GM18499 (cell line): ENCODE measurements around the gene GTF3C5.

ENCODE experiments used
- ATAC-seq: cut with Tn5 transposase; IDR thresholded peaks from one replicate; pipeline ENCODE4 v1.9.1; 2021; ENCODE audit warnings: moderate number of reproducible peaks; ENCODE audit not compliant: insufficient read depth, unreplicated experiment

GTF3C5 gene

DNA sequence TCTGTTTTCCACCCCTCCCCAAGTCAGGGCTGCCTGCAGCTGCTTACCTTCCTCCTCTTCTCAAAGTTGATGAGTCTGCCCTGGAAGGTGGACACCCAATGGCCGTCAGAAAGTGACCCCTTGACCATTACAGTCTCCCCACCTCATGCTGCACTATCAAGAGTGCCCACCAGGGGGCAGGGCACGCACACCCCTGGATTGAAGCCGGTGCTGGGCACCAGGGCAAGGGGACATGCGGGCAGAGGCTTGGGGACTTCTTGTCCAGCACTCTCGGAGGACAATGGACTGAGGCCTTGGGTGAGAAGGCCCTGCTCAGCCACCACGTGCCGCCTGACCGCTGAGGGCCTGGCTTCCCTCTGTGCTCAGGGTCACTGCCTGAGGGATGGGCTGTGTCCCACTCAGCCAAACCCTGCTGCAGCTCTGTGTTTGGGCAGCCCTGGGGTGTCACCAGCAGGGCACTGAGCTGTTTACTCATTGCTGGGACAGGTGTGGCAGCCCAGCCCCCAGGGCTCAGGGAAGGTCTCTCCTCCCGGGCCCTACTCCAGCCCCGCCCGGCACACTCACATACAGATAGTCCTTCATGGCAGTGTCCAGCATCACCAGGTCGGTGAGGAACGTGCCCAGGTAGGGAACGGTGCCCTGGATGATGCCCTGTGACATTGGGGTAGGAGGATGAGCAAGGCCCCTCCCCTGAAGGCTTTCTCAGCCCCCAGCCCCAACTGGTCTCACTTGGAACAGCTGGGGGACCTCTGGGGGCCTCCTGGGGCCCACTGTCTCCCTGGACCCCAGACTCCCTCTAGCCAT lies 72.6 kb downstream of the GTF3C5 start:
- no peak for ATAC-seq

GRCh38 chr9:133103987-133104505 lies 73.2 kb downstream of the GTF3C5 start:
- no peak for ATAC-seq

DNA sequence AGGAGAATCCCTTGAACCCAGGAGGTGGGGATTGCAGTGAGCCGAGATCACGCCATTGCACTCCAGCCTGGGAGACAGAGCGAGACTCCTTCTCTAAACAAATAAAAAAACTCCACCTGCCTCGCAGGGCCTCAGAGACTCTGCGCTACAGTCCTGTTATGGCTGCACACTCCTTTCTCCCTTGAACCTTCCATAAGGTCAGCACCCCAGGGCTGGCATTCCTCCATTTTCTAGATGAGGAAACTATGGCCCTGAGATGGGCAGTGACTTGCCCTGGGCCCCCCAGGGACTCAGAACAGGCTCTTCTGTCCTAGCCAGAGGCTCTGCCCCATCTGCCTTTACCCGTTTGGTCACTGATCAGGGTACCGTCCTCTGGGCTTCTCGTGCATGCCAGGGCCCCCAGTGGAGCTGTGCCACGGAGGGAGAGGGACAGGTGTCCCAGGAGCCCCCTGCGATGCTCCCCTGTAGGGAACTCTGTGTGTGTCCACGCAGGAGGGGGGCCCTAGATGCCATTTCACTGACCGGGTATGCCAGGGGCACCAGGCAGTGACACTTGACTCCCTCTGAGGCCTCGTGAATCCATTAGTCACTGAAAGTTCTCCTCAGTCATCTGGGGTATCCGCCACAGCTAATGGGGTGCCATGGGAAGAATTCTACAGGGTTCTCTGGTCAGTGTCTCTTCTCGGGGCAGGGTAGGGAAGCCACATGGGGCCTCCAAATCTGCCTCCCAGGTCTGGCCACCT lies 74.1 kb downstream of the GTF3C5 start:
- no peak for ATAC-seq

DNA sequence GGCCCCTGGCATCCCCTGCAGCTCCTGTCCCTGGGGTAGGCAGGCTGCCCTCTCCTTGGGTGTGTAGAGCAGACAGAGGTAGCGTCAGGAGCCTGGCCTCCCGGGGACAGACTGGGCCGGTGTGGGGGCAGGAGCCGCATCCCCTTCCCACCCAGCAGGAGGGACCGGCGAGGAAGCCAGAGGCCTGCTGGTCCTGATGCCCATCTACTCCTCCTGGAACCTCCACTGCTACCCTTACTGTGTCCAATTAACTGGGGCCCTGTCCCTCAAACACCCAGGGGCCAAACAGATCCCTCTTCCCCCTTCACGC lies 74.6 kb downstream of the GTF3C5 start:
- no peak for ATAC-seq

DNA sequence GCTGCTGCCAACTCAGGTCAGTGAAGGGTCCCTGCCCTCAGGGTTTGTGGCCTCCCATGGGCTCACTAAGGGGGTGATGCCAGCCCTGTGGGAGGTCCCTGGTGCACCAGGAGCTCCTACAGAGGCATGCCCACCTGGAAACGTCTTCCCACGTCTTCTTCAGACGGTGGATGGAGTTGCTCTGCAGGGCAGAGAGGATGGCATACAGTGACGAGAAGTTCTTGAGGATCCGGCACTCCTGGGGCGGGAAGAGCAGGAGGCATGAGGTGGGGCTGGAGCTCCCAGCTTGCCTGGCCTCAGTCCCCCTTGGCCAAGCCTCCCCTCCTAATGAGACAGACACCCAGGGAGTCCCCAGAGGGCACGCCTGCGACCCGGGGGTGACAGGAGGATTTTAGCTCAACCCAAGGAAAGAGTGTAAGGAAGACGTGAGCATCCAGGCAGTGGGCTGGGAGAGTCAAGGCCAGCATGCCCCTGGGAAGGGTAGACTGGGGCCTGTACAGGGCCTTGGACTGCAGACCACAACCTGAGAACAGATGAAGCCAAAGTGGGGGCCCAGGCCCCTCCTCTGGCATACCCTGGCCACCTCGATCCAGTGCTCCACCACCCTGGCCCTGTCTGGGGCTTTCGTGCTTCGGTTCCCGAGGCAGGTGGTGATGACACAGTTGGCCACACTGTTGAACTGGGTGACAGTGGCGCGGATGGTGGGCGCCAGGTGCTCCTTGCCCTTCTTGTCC lies 75.9 kb downstream of the GTF3C5 start:
- no peak for ATAC-seq

GRCh38 chr9:133107245-133107722 lies 76.5 kb downstream of the GTF3C5 start:
- ATAC-seq: no peak
